Measurements from ENCODE around the gene PPP3CA.

The PPP3CA gene

DNA sequence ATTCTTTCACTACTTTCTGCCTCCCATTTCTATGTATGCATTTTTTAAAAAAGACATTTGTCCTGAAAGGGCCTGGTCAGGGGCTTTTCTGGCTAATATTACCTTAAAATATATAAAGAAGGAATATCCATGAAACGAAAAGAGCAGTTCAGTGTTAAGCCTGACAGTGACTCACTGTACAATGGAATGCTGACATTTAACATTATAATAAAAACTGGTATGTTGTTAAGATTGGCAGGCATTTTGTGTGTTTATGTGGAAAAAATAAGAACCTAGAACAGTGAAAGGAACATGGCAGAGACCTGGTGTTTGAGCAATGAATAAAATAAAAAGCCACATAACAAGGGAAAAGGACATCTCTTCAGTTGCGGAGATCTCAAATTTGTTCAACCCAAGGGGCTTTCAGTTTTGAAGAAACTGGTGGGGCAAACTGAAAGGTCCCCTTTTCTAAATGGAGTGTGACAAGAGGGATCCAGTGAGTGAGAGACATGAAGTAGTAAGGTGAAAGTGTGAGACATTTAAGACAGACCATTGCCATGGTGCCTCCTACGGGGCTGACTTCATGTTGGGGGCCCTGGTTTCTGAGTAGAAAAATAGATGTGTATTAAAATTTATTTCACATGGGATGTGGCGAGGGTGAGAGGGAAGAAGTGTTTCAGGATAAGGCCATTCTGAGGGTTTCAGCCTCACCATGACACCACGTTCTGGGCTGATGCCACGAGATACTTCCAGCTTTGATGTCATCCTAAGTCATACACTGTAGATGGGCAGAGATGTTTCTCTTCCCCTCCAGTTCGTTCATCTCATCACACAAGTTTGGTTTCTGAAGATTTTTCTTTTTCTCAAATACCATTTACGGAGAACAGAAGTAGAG, 324.9 kb downstream of the PPP3CA start:
- no peaks in the 10 kb centered on the region for H3K9me3 ChIP-seq (ENCODE audit: insufficient read depth, low read depth, low read length)
- no peak overlapping the region for H3K4me3 ChIP-seq (ENCODE audit: low read length)
- H3K27me3 ChIP-seq (ENCODE audit: insufficient read depth, low read length), result no peaks in the 10 kb centered on the region
- H3K36me3 ChIP-seq (ENCODE audit: insufficient read depth, low read length), result no peaks in the 10 kb centered on the region
- H3K27ac ChIP-seq (ENCODE audit: low read depth, low read length), result peak overlapping the region; percentile 56
- no peak overlapping the region for H3K9ac ChIP-seq (ENCODE audit: low read depth, low read length)
- 87% methylated on average over 7 of the region's 8 CpGs for WGBS
- H3K4me1 ChIP-seq (ENCODE audit: insufficient read depth, low read length), result peaks cover 36% of the 10 kb centered on the region

DNA sequence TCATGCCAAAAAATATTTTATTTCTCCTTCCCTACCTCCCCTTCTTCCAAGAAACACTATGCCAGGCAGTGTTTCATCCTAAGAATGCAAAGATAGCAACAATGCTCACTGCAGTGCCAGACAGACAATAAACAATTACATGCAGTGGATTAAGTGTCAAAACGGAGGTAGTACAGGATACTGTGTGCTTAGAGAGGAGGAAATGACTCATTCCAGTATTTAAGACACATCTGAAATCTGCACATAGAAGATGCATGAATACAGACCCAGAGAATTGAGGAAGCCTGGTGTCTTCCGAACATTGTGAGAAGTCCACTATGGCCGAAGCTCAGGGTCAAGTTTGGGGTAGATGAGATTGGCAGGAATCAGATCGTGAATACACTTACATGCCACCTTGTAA, 326.4 kb downstream of the PPP3CA start:
- no peaks in the 10 kb centered on the region for H3K36me3 ChIP-seq (ENCODE audit: insufficient read depth, low read length)
- H3K27me3 ChIP-seq (ENCODE audit: insufficient read depth, low read length), result no peaks in the 10 kb centered on the region
- no peak overlapping the region for H3K9ac ChIP-seq (ENCODE audit: low read depth, low read length)
- peak overlapping the region; percentile 56; the same call in 1 of the 2 replicates for H3K27ac ChIP-seq (ENCODE audit: low read depth, low read length)
- no peak overlapping the region for H3K4me3 ChIP-seq (ENCODE audit: low read length)
- 84% methylated on average over 4 of the region's 4 CpGs for WGBS
- no peaks in the 10 kb centered on the region for H3K9me3 ChIP-seq (ENCODE audit: insufficient read depth, low read depth, low read length)
- peaks cover 33% of the 10 kb centered on the region for H3K4me1 ChIP-seq (ENCODE audit: insufficient read depth, low read length)

DNA sequence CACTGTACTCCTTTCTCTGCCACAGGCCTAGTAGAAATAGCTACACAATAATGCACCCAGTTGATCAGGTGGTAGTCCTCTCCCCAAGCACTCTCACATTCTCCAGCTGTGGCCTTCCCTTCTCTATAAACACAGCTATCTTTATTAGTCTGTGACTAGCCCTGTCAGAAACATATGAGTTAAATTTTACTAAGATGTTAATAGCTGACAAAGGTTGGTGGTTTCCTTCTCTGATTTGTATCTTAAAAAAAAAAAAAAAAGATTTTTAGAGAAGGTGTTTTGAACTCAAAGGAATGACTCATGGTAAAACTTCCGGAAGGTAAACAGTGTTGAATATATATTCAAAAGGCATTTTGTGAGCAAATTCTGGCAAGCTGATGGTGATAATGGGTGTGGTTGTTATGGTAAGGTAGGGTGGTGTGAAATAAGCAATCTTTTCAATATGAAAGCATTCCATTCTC, 327.4 kb downstream of the PPP3CA start:
- H3K36me3 ChIP-seq (ENCODE audit: insufficient read depth, low read length), result no peaks in the 10 kb centered on the region
- peak overlapping the region; percentile 61 for H3K27ac ChIP-seq (ENCODE audit: low read depth, low read length)
- H3K27me3 ChIP-seq (ENCODE audit: insufficient read depth, low read length), result no peaks in the 10 kb centered on the region
- H3K4me1 ChIP-seq (ENCODE audit: insufficient read depth, low read length), result peaks cover 33% of the 10 kb centered on the region
- 53% methylated on average over 1 of the region's 1 CpG for WGBS
- H3K4me3 ChIP-seq (ENCODE audit: low read length), result no peak overlapping the region
- H3K9me3 ChIP-seq (ENCODE audit: insufficient read depth, low read depth, low read length), result no peaks in the 10 kb centered on the region
- no peak overlapping the region for H3K9ac ChIP-seq (ENCODE audit: low read depth, low read length)

DNA sequence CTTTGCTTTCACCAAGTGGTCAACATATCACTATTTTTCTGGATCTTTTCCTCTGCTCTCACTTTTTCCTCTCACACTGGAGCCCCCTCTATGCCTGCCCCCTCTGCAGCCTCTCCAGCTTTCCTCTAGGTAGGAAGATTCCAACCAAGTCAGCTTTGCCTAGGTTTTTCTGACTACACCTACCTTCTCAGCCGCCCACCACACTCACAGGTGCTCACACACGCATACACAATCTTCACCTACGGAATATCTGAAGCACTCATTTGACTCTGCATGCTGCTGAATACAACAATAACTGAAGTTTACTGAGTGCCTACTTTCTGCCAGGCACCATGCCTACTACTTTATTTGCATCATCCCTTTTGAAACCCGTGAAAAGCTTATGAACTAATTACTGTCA, 328.0 kb downstream of the PPP3CA start:
- H3K36me3 ChIP-seq (ENCODE audit: insufficient read depth, low read length), result no peaks in the 10 kb centered on the region

DNA sequence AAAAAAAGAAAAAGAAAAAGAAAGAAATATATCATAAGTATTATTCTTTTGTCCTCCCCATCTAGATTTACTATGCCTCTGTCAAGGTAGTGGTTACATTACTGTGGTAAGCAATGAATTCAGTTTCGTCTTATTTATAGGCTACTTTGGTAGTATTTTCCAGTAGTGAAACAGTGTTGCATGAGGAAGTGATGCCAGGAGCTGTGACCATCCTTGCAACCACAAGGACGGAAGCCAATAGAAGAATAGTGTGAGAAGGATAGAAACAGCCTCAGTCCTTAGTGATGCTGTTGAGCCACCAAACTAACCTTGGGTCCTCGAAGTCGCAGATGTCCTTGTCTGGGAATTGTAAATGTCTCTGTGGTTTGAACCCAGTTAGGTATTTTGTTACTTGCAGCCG, 328.5 kb downstream of the PPP3CA start:
- H3K9me3 ChIP-seq (ENCODE audit: insufficient read depth, low read depth, low read length), result no peaks in the 10 kb centered on the region
- no peaks in the 10 kb centered on the region for H3K36me3 ChIP-seq (ENCODE audit: insufficient read depth, low read length)
- WGBS, result 95% methylated on average over 5 of the region's 5 CpGs
- H3K9ac ChIP-seq (ENCODE audit: low read depth, low read length), result no peak overlapping the region
- H3K27me3 ChIP-seq (ENCODE audit: insufficient read depth, low read length), result no peaks in the 10 kb centered on the region
- H3K4me3 ChIP-seq (ENCODE audit: low read length), result no peak overlapping the region
- H3K27ac ChIP-seq (ENCODE audit: low read depth, low read length), result no peak overlapping the region
- peaks cover 33% of the 10 kb centered on the region for H3K4me1 ChIP-seq (ENCODE audit: insufficient read depth, low read length)

More for the DNA sequence above, 328.0 kb downstream of the PPP3CA start:
- no peaks in the 10 kb centered on the region for H3K27me3 ChIP-seq (ENCODE audit: insufficient read depth, low read length)
- 89% methylated on average over 4 of the region's 4 CpGs for WGBS
- H3K4me3 ChIP-seq (ENCODE audit: low read length), result no peak overlapping the region
- no peak overlapping the region for H3K9ac ChIP-seq (ENCODE audit: low read depth, low read length)
- H3K4me1 ChIP-seq (ENCODE audit: insufficient read depth, low read length), result peaks cover 33% of the 10 kb centered on the region
- H3K27ac ChIP-seq (ENCODE audit: low read depth, low read length), result peak overlapping the region; percentile 61; the same call in 1 of the 2 replicates
- H3K9me3 ChIP-seq (ENCODE audit: insufficient read depth, low read depth, low read length), result no peaks in the 10 kb centered on the region

DNA sequence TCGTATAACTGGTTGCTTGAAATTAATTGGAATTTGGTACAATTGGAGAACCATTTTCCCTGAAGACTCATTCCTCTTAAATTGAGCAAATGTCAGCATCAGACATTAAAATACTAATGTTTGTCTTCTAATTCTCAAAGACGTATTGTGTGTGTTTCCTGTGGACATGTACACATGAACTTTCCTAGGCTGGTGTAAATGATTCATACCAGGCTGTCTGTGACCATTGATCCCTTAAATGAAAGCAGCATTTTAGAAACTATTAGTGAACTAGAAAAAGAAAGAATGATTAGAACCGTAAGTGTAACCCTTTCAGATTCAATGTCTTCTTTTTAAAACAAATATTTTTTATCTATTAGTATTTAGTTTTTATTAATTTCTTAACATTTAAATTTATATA, 332.9 kb downstream of the PPP3CA start:
- no peaks in the 10 kb centered on the region for H3K9me3 ChIP-seq (ENCODE audit: insufficient read depth, low read depth, low read length)
- H3K4me3 ChIP-seq (ENCODE audit: low read length), result no peak overlapping the region
- H3K9ac ChIP-seq (ENCODE audit: low read depth, low read length), result no peak overlapping the region
- no peak overlapping the region for H3K27ac ChIP-seq (ENCODE audit: low read depth, low read length)
- WGBS, result 95% methylated on average over 2 of the region's 3 CpGs
- H3K36me3 ChIP-seq (ENCODE audit: insufficient read depth, low read length), result no peaks in the 10 kb centered on the region
- H3K27me3 ChIP-seq (ENCODE audit: insufficient read depth, low read length), result no peaks in the 10 kb centered on the region
- H3K4me1 ChIP-seq (ENCODE audit: insufficient read depth, low read length), result peaks cover 1% of the 10 kb centered on the region; the same call in 1 of the 2 replicates

DNA sequence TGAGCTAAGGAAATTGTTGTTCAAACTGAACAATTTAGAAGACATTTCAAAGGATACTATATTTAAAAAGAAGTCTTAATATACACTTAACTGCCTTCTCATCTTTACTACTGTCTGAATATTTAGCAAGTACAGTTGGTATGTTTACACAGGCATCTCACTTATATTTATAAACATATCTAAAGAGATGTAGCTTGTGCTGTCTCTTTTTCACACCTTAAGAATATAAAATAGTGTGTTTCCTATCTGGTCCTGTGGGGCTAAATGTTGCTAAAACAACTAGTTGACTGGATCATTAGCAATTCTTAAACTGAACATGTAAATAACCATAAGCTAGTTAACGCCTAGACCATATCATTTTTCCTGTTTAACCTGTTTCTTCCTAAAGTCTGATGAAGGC, 336.3 kb downstream of the PPP3CA start:
- WGBS, result 92% methylated on average over 1 of the region's 1 CpG

DNA sequence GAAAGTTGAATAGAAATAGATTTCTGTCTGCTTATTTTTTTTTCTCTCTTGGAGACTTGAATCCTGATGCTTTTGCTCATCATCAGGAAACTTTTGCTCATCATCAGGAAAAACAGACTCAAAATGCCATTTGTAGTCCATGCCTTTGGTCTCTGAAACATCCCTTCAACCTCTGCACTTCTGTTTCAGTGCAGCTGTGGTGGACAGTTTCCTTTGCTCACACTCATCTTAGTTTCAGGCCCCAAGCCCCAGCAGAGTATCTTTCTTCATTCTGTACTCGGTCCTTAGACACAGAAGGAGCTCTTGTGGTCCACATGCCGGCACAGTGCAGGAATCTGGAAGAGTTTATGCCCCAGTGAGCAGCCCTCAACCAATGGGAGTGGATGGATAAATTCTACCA, 337.9 kb downstream of the PPP3CA start:
- 95% methylated on average over 2 of the region's 2 CpGs for WGBS
- Histone ChIP-seq H3K4me1 (ENCODE audit: insufficient read depth, low read length) (no peaks in the 10 kb centered on the region), H3K36me3 (ENCODE audit: insufficient read depth, low read length) (no peaks in the 10 kb centered on the region), H3K27ac (ENCODE audit: low read depth, low read length) (no peak overlapping the region), H3K9ac (ENCODE audit: low read depth, low read length) (no peak overlapping the region), H3K4me3 (ENCODE audit: low read length) (no peak overlapping the region), H3K27me3 (ENCODE audit: insufficient read depth, low read length) (no peaks in the 10 kb centered on the region), H3K9me3 (ENCODE audit: insufficient read depth, low read depth, low read length) (no peaks in the 10 kb centered on the region)

More for the DNA sequence above, 336.3 kb downstream of the PPP3CA start:
- Histone ChIP-seq H3K4me3 (ENCODE audit: low read length) (no peak overlapping the region), H3K9ac (ENCODE audit: low read depth, low read length) (no peak overlapping the region), H3K4me1 (ENCODE audit: insufficient read depth, low read length) (no peaks in the 10 kb centered on the region), H3K27me3 (ENCODE audit: insufficient read depth, low read length) (no peaks in the 10 kb centered on the region), H3K36me3 (ENCODE audit: insufficient read depth, low read length) (no peaks in the 10 kb centered on the region), H3K27ac (ENCODE audit: low read depth, low read length) (no peak overlapping the region), H3K9me3 (ENCODE audit: insufficient read depth, low read depth, low read length) (no peaks in the 10 kb centered on the region)

DNA sequence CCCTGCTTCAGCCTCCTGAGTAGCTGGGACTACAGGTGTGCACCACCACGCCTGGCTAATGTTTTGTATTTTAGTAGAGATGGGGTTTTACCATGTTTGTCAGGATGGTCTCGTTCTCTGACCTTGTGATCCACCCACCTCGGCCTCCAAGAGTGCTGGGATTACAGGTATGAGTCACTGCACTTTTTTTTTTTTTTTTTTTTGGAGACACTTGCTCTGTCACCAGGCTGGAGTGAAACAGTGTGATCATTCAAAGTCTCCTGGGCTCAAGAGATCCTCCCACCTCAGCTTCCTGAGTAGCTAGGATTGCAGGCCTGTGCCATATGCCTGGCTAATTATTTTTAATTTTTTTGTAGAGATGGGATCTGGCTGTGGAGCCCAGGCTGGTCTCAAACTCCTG, 338.8 kb downstream of the PPP3CA start:
- H3K36me3 ChIP-seq (ENCODE audit: insufficient read depth, low read length), result no peaks in the 10 kb centered on the region
- no peaks in the 10 kb centered on the region for H3K9me3 ChIP-seq (ENCODE audit: insufficient read depth, low read depth, low read length)
- H3K4me3 ChIP-seq (ENCODE audit: low read length), result no peak overlapping the region
- WGBS, result 93% methylated on average over 3 of the region's 3 CpGs
- no peak overlapping the region for H3K27ac ChIP-seq (ENCODE audit: low read depth, low read length)
- H3K9ac ChIP-seq (ENCODE audit: low read depth, low read length), result no peak overlapping the region
- H3K27me3 ChIP-seq (ENCODE audit: insufficient read depth, low read length), result no peaks in the 10 kb centered on the region
- no peaks in the 10 kb centered on the region for H3K4me1 ChIP-seq (ENCODE audit: insufficient read depth, low read length)

DNA sequence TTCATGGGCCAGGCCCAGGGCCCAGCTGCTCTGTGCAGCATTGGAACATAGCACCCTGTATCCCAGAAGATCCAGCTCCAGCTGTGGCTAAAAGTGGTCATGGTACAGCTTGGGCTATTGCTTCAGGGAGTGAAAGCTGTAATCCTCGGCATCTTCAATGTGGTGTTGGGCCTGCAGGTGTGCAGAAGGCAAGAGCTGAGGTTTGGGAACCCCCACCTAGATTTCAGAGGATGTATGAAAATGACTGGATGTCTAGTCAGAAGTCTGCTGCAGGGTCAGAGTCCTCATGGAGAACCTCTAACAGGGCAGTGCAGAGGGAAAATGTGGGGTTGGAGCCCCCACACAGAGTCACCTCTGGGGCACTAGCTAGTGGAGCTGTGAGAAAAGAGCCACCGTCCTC, 341.7 kb downstream of the PPP3CA start:
- 95% methylated on average over 2 of the region's 2 CpGs for WGBS
- no peaks in the 10 kb centered on the region for H3K36me3 ChIP-seq (ENCODE audit: insufficient read depth, low read length)
- H3K9me3 ChIP-seq (ENCODE audit: insufficient read depth, low read depth, low read length), result no peaks in the 10 kb centered on the region
- H3K4me3 ChIP-seq (ENCODE audit: low read length), result no peak overlapping the region
- H3K9ac ChIP-seq (ENCODE audit: low read depth, low read length), result no peak overlapping the region
- no peak overlapping the region for H3K27ac ChIP-seq (ENCODE audit: low read depth, low read length)
- H3K4me1 ChIP-seq (ENCODE audit: insufficient read depth, low read length), result no peaks in the 10 kb centered on the region
- H3K27me3 ChIP-seq (ENCODE audit: insufficient read depth, low read length), result no peaks in the 10 kb centered on the region

DNA sequence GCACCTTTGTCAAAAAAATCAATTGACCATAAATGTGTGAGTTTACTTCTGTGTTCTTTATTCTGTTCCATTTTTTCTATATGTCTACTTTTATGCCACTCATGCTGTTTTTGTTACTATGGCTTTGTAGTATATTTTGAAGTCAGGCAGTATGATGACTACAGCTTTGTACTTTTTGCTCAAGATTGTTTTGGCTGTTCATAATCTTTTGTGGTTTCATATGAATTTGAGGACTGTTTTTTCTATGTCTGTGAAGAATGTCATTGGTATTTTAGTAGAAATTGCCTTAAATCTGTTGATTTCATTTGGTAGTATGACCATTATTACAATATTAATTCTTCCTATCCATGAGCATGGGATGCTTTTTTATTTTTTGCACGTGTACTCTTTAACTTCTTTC, 346.8 kb downstream of the PPP3CA start:
- H3K4me1 ChIP-seq (ENCODE audit: insufficient read depth, low read length), result 0 out of 2 replicates have a peak, but pooled peaks cover 3% of the 10 kb centered on the region
- no CpG with 5 or more reads among the region's 1 CpG for WGBS

More for the DNA sequence above, 346.8 kb downstream of the PPP3CA start:
- no peak overlapping the region for H3K27ac ChIP-seq (ENCODE audit: low read depth, low read length)
- no peaks in the 10 kb centered on the region for H3K9me3 ChIP-seq (ENCODE audit: insufficient read depth, low read depth, low read length)
- no peaks in the 10 kb centered on the region for H3K27me3 ChIP-seq (ENCODE audit: insufficient read depth, low read length)
- no peak overlapping the region for H3K9ac ChIP-seq (ENCODE audit: low read depth, low read length)
- no peak overlapping the region for H3K4me3 ChIP-seq (ENCODE audit: low read length)
- H3K36me3 ChIP-seq (ENCODE audit: insufficient read depth, low read length), result no peaks in the 10 kb centered on the region

Data from HUES64 (cell line).